Measurements from ENCODE around the gene LINC01488.

LINC01488 gene

DNA sequence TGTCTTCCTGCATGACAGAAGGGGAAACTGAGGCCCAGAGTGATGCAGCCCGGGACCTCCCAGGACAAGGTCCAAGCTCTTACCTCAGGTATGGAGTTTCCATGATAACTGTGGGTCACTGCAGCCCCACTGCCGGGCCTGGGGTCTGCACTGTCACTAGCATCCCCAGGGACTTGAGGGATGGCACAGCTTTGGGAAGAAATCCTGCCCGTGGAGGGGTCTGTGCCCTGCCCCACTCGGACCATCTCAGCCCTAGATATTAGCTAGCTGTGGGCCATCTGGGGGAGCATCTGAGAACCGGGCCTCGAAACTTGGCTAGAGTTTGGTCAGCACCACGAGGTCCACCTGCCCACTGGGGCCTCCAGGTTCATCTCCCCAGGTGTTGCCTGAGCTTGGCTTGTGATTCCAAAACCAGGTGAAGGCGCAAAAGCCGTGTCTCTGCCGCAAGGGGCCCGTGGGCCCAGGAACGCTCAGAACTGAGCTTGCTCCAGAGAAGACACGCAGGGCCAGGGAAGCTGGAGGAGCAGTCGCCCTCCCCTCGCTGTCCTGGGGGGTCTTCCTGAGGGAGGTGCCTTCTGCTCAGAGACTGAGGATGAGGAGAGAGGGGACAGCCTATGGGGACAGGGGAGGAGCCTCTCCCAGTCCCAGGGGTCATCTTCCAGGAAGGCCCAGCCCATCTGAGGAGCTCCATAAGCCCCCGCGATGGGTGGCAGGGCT is 4.8 kb downstream of the LINC01488 start:
- Histone ChIP-seq H3K9ac (ENCODE audit: low read length) (peak overlapping the region; percentile 53), H2BK12ac (ENCODE audit: low read length in 2 of 2) (no peak overlapping the region), H3K14ac (ENCODE audit: low read length in 2 of 2) (no peak overlapping the region), H3K4me1 (ENCODE audit: control insufficient read depth, insufficient read depth, low read depth, low read length) (no peaks in the 10 kb centered on the region), H2AK5ac (ENCODE audit: low read length, severe bottlenecking) (no peak overlapping the region), H4K8ac (ENCODE audit: low read length) (no peak overlapping the region), H3K4me2 (ENCODE audit: low read length, poor library complexity, severe bottlenecking) (no peak overlapping the region), H3K9me3 (ENCODE audit: control insufficient read depth, low read length) (no peaks in the 10 kb centered on the region), H3K23ac (ENCODE audit: low read length in 2 of 2) (no peak overlapping the region), H3K4ac (ENCODE audit: low read depth in 1 of 2, low read length in 2 of 2) (no peak overlapping the region), H3K27me3 (ENCODE audit: control insufficient read depth in 1 of 2, insufficient read depth in 1 of 2, low read length in 2 of 2) (peaks cover 3 to 13% of the 10 kb centered on the region in 2 experiments), H3K18ac (ENCODE audit: low read depth in 1 of 2, low read length in 2 of 2) (no peak overlapping the region), H3K27ac (ENCODE audit: low read length, poor library complexity, severe bottlenecking) (no peak overlapping the region), H2BK5ac (ENCODE audit: low read depth, low read length, poor library complexity, severe bottlenecking) (no peak overlapping the region), H2BK15ac (ENCODE audit: low read depth, poor library complexity, severe bottlenecking) (peak overlapping the region; percentile 26), H3K79me1 (replicated peaks; ENCODE audit: low read length, poor library complexity, severe bottlenecking) (no peaks in the 10 kb centered on the region), H2BK120ac (ENCODE audit: low read depth, low read length) (no peak overlapping the region), H3K36me3 (ENCODE audit: control insufficient read depth in 1 of 2, insufficient read depth in 2 of 2, low read depth in 1 of 2, low read length in 2 of 2) (no peaks in the 10 kb centered on the region), H4K91ac (ENCODE audit: low read length) (no peak overlapping the region), H3K4me3 (ENCODE audit: insufficient read depth in 1 of 2, low read depth in 1 of 2, low read length in 2 of 2) (no peak overlapping the region), H2AFZ (ENCODE audit: low read depth, low read length) (no peak overlapping the region)
- no peak for DNase-seq
- 94% methylated on average over 17 of the region's 17 CpGs for WGBS

GRCh38 chr11:69486773-69487291 is 5.4 kb downstream of the LINC01488 start:
- Histone ChIP-seq H3K18ac (ENCODE audit: low read depth in 1 of 2, low read length in 2 of 2) (no peak overlapping the region), H4K8ac (ENCODE audit: low read length) (no peak overlapping the region), H2AK5ac (ENCODE audit: low read length, severe bottlenecking) (no peak overlapping the region), H3K27me3 (ENCODE audit: control insufficient read depth in 1 of 2, insufficient read depth in 1 of 2, low read length in 2 of 2) (peaks cover 0 to 13% of the 10 kb centered on the region in 2 experiments), H3K79me1 (replicated peaks; ENCODE audit: low read length, poor library complexity, severe bottlenecking) (no peaks in the 10 kb centered on the region), H2BK5ac (ENCODE audit: low read depth, low read length, poor library complexity, severe bottlenecking) (no peak overlapping the region), H3K9ac (ENCODE audit: low read length) (peak overlapping the region; percentile 53), H3K4me1 (ENCODE audit: control insufficient read depth, insufficient read depth, low read depth, low read length) (no peaks in the 10 kb centered on the region), H3K36me3 (ENCODE audit: control insufficient read depth in 1 of 2, insufficient read depth in 2 of 2, low read depth in 1 of 2, low read length in 2 of 2) (peaks cover 0 to 4% of the 10 kb centered on the region in 2 experiments), H3K4ac (ENCODE audit: low read depth in 1 of 2, low read length in 2 of 2) (no peak overlapping the region), H4K91ac (ENCODE audit: low read length) (no peak overlapping the region), H3K4me2 (ENCODE audit: low read length, poor library complexity, severe bottlenecking) (no peak overlapping the region), H3K4me3 (ENCODE audit: insufficient read depth in 1 of 2, low read depth in 1 of 2, low read length in 2 of 2) (no peak overlapping the region), H2BK12ac (ENCODE audit: low read length in 2 of 2) (no peak overlapping the region), H2BK120ac (ENCODE audit: low read depth, low read length) (no peak overlapping the region), H3K14ac (ENCODE audit: low read length in 2 of 2) (no peak overlapping the region), H3K9me3 (ENCODE audit: control insufficient read depth, low read length) (no peaks in the 10 kb centered on the region), H3K27ac (ENCODE audit: low read length, poor library complexity, severe bottlenecking) (no peak overlapping the region), H2BK15ac (ENCODE audit: low read depth, poor library complexity, severe bottlenecking) (no peak overlapping the region), H2AFZ (ENCODE audit: low read depth, low read length) (no peak overlapping the region), H3K23ac (ENCODE audit: low read length in 2 of 2) (no peak overlapping the region)
- 88% methylated on average over 19 of the region's 19 CpGs for WGBS
- no peak for DNase-seq

DNA sequence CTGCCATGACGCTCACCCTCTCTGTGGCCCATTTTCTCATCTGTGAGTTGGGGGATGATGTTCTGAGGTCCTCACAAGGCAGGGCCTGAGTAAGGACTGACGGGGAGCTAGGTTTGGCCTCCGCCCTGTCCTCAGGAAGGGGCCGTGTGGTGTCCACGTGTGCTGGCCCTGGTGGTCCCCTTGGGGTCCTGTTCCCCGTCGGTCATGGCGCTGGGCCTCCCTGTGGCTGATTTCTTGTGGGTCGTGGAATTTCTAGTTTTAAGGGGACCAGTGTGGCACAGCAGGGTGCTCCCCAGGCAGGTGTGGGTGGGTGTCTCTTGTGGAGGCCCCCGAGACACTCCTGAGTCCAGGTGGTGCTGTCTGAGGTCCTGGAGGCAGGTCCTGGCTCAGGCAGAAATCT is 5.9 kb downstream of the LINC01488 start:
- Histone ChIP-seq H2AFZ (ENCODE audit: low read depth, low read length) (no peak overlapping the region), H3K23ac (ENCODE audit: low read length in 2 of 2) (no peak overlapping the region), H3K4ac (ENCODE audit: low read depth in 1 of 2, low read length in 2 of 2) (no peak overlapping the region), H2BK5ac (ENCODE audit: low read depth, low read length, poor library complexity, severe bottlenecking) (no peak overlapping the region), H3K36me3 (ENCODE audit: control insufficient read depth in 1 of 2, insufficient read depth in 2 of 2, low read depth in 1 of 2, low read length in 2 of 2) (peaks cover 0 to 5% of the 10 kb centered on the region in 2 experiments), H3K27me3 (ENCODE audit: control insufficient read depth in 1 of 2, insufficient read depth in 1 of 2, low read length in 2 of 2) (peaks cover 0 to 13% of the 10 kb centered on the region in 2 experiments), H3K4me1 (ENCODE audit: control insufficient read depth, insufficient read depth, low read depth, low read length) (peaks cover 1% of the 10 kb centered on the region), H2BK120ac (ENCODE audit: low read depth, low read length) (no peak overlapping the region), H3K79me1 (replicated peaks; ENCODE audit: low read length, poor library complexity, severe bottlenecking) (no peaks in the 10 kb centered on the region), H2BK15ac (ENCODE audit: low read depth, poor library complexity, severe bottlenecking) (no peak overlapping the region), H3K9ac (ENCODE audit: low read length) (no peak overlapping the region), H3K4me3 (ENCODE audit: insufficient read depth in 1 of 2, low read depth in 1 of 2, low read length in 2 of 2) (no peak overlapping the region), H3K27ac (ENCODE audit: low read length, poor library complexity, severe bottlenecking) (no peak overlapping the region), H3K4me2 (ENCODE audit: low read length, poor library complexity, severe bottlenecking) (no peak overlapping the region), H2BK12ac (ENCODE audit: low read length in 2 of 2) (no peak overlapping the region), H4K91ac (ENCODE audit: low read length) (peak overlapping the region; percentile 35), H4K8ac (ENCODE audit: low read length) (no peak overlapping the region), H3K14ac (ENCODE audit: low read length in 2 of 2) (no peak overlapping the region), H2AK5ac (ENCODE audit: low read length, severe bottlenecking) (no peak overlapping the region), H3K9me3 (ENCODE audit: control insufficient read depth, low read length) (no peaks in the 10 kb centered on the region), H3K18ac (ENCODE audit: low read depth in 1 of 2, low read length in 2 of 2) (no peak overlapping the region)
- no peak for DNase-seq
- WGBS: 92% methylated on average over 10 of the region's 10 CpGs

DNA sequence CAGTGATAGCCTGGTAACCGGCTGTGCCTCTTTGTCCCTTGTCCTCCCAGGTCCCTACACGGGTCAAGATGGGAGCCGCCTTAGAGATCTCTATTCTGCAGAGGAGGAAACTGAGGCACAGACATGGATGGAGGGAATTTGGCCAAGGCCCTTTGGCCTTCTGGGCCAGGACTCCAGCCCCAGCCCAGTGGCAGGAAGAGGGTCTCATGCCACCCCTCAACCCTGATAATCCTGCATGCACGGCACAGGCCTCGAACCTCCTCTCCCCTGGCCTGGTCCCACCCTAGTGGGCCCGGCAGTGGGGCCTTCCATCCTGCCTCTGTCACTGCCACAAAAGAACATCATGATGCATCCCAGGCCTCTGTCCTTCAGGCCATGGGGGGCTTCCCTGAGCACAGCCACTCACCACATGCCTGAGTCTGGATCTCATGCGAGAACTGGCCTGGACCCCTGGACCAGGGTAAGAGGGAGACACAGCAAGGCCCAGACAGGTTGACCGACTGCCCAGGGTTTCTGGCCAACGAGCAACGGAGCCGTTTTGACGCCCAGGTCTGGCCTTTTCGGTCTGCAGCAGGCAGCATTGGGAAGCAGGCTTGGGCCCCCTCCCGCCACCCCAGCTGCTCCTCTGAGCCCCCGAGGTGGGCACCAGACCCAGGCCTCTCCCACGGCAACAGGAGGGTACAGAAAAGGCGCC is 6.5 kb downstream of the LINC01488 start:
- H2BK120ac ChIP-seq (ENCODE audit: low read depth, low read length): no peak overlapping the region
- H3K9me3 ChIP-seq (ENCODE audit: control insufficient read depth, low read length): no peaks in the 10 kb centered on the region
- no peak overlapping the region for H2AFZ ChIP-seq (ENCODE audit: low read depth, low read length)
- no peak overlapping the region for H2AK5ac ChIP-seq (ENCODE audit: low read length, severe bottlenecking)
- H3K27me3 ChIP-seq (ENCODE audit: control insufficient read depth in 1 of 2, insufficient read depth in 1 of 2, low read length in 2 of 2): peaks cover 0 to 13% of the 10 kb centered on the region in 2 experiments
- H3K9ac ChIP-seq (ENCODE audit: low read length): no peak overlapping the region
- peaks cover 6% of the 10 kb centered on the region for H3K4me1 ChIP-seq (ENCODE audit: control insufficient read depth, insufficient read depth, low read depth, low read length)
- no peak for DNase-seq
- H2BK5ac ChIP-seq (ENCODE audit: low read depth, low read length, poor library complexity, severe bottlenecking): no peak overlapping the region
- no peak overlapping the region for H3K14ac ChIP-seq (ENCODE audit: low read length in 2 of 2)
- H4K8ac ChIP-seq (ENCODE audit: low read length): no peak overlapping the region
- H3K23ac ChIP-seq (ENCODE audit: low read length in 2 of 2): no peak overlapping the region
- no peak overlapping the region for H2BK12ac ChIP-seq (ENCODE audit: low read length in 2 of 2)
- 97% methylated on average over 17 of the region's 17 CpGs for WGBS
- no peak overlapping the region for H4K91ac ChIP-seq (ENCODE audit: low read length)
- no peak overlapping the region for H3K27ac ChIP-seq (ENCODE audit: low read length, poor library complexity, severe bottlenecking)
- H3K79me1 ChIP-seq (replicated peaks; ENCODE audit: low read length, poor library complexity, severe bottlenecking): no peaks in the 10 kb centered on the region
- H3K4me3 ChIP-seq (ENCODE audit: insufficient read depth in 1 of 2, low read depth in 1 of 2, low read length in 2 of 2): no peak overlapping the region
- no peak overlapping the region for H3K4ac ChIP-seq (ENCODE audit: low read depth in 1 of 2, low read length in 2 of 2)
- no peak overlapping the region for H3K4me2 ChIP-seq (ENCODE audit: low read length, poor library complexity, severe bottlenecking)
- H2BK15ac ChIP-seq (ENCODE audit: low read depth, poor library complexity, severe bottlenecking): no peak overlapping the region
- no peak overlapping the region for H3K18ac ChIP-seq (ENCODE audit: low read depth in 1 of 2, low read length in 2 of 2)
- H3K36me3 ChIP-seq (ENCODE audit: control insufficient read depth in 1 of 2, insufficient read depth in 2 of 2, low read depth in 1 of 2, low read length in 2 of 2): peaks cover 0 to 5% of the 10 kb centered on the region in 2 experiments
